ELF-1 (cell line): Measurements from ENCODE around the gene POLR3E.
"Not testable (repeated sequence)": the region's sequence is repeated elsewhere in the genome, so short reads cannot be mapped to it uniquely, and the experiment has no call there.

Experiments used
- DNase-seq: peaks from one replicate; pipeline ENCODE4 v3.0.0-alpha.2; 2016; ENCODE audit warnings: low read depth, low spot score

POLR3E gene

DNA sequence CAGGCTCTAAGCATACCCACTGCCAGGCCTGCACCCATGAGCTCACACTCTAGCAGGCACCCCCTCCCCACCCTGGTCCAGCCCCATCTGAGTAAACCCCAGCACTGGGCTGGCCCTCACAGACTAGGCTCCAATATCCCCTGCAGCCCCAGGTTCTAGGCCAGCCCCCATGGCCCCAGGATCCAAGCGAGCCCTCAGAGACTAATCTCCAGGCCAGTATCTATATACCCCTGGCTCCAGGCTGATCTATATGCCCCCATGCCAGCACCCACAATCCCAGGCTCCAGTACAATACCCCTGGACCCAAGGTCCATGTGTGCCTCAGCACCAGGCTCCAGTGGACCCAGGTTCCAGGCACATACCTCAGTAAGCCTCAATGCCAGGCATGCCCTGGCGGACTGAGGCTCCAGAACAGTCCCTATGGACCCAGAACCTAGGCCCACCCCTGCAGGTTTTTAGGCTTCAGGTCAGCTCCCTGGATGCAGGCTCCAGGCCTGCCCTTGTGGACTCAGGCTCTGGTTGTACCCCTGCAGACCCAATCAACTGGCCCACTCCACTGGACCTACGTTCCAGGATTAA is 38.5 kb downstream of the POLR3E start:
- no peak for DNase-seq

DNA sequence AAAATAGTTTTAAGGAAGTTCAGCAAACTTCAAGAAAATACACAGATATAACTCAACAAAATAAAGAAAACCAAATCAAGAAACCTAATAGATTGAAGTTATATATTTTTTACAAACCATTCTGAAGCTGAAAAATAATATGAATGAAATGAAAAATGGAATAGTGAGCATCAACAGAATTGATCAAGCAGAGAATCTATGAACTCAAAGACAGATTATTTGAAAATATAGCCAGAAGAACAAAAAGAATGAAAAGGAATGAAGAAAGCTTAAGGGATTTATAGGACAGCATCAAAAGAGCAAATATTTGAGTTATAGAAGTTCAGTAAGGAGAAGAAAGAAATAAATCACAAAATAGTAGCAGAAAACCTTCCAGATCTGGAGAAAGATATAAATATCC is 39.4 kb downstream of the POLR3E start:
- DNase-seq, result no peak

DNA sequence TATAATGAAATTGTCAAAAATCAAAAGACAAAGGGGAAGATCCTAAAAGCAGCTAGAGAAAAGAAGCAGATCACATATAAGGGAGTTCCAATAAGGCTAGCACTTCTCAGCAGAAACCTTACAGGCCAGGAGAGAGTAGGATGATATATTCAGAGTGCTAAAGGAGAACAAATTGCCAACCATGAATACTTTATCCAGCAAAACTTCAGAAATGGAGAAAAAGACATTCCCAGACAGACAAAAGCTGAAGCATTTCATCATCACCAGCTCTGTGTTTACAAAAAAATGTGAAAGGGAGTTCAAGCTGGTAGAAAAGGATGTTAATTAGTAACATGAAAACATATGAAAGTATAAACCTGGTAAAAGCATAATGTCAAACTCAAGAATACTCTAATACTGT is 39.8 kb downstream of the POLR3E start:
- DNase-seq, result no peak

DNA sequence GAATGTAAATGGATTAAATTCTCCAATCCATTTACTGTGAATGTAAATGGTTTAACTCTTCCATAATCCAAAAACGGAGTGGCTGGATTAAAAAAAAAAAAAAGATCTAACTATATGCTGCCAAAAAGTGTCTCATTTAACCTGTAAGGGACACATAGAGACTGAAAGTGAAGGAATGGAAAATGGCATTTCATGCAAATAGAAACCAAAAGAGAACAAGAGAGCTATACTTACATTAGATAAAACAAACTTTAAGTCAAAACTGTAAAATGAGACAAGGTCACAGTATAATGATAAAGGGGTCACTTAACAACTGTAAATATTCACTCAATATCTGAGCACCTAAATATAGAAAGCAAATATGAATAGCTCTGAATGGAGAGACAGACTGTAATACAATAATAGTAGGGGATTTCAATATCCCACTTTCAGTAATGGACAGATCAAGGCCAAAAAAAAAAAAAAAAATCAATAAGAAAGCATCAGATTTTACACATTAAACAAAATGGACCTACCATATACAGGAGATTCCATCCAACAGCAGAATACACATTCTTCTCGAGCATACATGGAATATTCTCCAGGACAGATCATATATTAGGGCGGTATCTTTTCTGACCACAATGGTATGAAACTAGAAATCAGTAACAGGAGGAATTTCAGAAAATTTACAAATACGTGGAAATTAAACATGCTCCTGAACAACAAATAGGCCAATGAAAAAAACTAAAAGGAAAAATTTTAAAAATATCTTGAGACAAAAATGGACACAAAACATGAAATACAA is 40.8 kb downstream of the POLR3E start:
- no peak for DNase-seq

DNA sequence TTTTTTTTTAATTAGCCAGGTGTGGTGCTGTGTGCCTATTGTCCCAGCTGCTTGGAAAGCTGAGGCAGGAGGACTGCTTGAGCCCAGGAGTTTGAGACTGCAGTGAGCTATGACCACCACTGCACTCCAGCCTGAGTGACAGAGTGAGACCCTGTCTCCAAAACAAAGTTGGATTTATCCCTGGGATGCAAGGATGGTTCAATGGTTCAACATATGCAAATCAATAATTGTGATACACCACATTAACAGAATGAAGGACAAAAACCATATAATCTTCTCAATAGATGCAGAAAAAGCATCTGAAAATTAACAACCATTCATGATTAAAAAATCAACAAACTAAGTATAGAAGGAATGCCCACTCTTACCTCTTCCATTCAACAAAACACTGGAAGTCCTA is 43.7 kb downstream of the POLR3E start:
- DNase-seq, result no peak

GRCh38 chr16:22342082-22342481 is 44.9 kb downstream of the POLR3E start:
- no peak for DNase-seq

DNA sequence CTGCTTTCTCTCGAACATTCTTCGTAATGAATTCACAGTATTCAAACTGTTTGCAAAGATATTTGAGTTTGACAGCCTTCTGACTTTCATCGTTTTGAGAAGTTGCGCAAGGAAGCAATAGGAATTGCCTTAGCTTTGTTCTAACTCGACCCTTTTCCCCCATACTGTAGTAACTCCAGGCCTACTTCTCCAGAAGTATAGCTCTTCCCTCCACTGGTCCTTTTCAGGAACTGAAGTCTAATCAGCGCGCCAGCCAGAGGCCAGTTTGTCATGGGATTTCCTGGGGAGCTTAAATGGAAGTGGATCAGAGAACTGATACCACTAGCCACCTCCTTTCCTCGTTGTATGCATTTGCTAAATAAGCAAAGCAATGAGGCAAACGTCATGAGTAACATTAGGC is 49.3 kb downstream of the POLR3E start:
- DNase-seq, result no peak

DNA sequence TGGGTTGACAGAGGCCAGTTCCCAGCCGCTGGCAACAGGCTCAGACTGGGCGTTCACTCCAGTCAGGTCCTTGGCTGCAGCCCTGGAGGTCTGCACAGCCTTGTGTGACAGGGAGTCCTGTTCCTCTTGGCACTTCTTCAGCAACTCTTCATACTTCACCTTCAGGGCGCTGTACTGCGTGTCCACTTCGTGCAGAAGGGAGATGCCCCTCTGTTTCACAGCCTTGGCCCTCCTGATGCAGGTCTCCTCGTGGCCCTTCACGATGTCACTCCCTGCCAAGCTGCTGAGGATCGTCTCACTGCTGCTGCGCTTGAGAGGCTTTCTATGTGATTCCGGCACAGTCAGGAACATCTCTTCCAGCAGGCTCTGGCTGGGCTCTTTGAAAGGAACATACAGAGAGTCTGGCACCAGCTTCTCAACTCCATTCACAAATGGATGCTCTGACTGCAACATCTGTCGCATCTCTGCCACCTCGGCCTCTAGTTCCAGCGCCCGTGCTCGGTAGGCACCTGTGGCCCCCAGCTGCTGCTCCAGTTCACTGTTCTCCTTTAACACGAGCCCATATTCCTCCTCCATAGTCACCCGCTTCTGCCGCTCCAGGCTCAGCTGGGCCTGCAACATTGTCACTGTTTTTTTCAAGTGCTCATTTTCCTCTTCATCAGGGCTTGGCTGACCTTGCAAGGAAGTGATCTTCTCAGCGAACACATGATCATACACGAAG is 50.1 kb downstream of the POLR3E start:
- DNase-seq, result no peak

DNA sequence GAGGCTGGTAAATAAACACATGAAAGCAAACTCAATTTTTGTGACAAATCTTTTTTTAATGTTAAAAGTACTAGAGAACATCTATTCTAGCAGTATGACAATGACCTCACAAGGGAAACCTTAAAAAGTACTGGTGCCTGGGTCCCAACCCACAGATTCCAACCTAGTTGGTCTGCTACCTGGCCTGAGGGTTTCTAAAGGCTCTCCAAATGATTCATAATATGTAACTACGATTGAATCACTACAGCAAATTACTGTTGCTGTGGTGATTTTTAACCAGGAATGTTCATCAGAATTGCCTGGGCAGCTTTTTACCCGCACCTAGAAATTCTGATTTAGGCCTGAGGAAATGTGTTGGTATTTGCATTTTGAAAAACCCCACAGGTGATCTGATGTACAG is 51.1 kb downstream of the POLR3E start:
- DNase-seq, result no peak

GRCh38 chr16:22351017-22351416 is 53.8 kb downstream of the POLR3E start:
- not testable (repeated sequence) for DNase-seq

DNA sequence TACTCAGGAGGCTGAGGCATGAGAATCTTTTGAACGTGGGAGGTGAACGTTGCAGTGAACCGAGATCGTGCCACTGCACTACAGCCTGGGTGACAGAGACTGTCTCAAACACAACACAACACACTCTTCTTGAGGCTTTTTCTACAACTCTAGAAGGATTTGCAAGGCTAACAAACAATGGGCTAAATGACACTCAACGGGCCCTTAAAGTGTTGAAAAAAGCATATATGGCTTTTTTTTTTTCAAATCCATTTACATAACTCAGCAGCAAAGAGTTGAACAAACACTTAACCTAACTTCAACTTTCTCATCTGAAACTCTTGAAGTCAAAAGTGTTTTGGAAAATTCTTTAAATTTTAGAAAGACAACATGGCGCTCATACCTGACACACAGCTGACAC is 54.9 kb downstream of the POLR3E start:
- no peak for DNase-seq

DNA sequence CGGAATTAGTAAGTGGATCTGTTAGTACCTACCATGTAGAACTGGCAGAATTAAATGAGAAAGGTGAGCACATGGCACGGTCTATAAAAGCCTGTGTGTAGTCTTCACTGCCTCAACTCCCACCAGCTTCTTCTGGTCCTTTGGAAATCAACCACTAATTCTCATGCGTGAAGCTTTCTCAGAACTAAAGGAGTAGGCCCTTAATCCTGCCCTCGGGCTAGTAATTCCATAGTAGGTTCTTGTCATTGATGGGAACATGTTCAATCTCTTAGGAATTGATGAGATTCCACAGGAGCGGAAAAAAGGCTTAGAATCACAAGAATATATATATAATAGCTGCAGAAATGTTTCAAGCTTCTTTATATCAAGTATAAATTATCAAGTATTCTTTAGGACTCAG is 55.5 kb downstream of the POLR3E start:
- peak; percentile 15 for DNase-seq

DNA sequence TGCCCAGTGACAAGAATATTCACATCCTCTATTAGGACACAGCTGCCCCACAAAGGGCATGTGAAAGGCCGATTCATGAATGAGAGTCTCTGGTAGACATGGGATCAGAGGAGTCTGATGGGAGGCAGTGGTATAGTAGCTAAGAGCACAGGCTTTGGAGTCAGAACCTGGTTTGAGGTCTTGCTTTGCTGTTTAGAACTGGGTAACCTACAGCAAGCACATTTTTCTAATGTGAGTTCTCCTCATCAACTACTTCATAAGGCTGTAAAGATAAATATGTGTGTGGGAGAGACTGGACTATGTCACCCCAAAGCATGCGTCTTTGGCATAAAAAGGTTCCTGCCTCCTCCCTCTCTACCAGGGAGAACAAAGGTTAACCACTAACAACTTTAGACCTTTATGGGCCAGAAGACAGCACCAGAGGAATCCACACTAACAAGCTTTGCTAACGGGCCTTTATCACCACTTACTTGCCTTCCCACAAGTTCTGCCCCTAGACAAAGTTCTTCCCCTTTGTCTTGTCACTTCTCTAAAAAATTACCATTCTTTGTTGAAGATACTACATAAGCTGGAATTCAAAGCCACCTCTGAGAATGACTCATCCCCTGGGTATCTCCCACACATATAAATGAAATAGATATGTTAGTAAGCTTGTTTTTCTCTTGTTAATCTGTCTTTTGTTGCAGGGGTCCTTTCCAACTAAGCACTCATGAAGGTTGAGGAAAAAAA is 56.1 kb downstream of the POLR3E start:
- peak; percentile 26 for DNase-seq

DNA sequence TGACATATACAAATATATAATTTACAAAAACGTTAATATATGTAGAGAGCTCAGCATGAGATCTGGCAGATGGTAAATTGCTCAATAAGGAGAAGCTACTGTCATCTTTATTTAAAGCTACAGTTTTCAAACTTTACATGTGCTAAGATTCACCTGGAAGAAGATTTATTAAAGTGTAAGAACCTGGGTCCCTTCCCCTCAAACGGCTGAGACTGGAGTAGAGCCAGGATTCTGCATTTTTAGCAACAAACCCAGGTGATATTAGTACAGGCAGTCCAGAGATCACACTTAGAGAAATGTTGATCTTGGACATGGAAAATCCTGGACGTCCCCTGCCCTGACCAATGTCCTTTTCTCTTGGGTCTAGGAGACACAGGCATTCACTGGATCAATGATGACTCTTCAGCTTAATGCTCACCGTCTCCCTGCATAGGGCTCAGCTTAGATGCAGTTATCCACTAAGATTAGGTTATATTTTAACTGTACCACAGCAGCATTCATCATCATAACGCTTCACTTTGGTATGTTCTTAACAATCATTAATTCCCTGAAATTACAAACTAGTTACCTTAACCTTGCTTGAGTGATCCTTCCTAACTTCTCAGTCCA is 56.8 kb downstream of the POLR3E start:
- DNase-seq, result no peak

GRCh38 chr16:22355487-22355908 is 58.3 kb downstream of the POLR3E start:
- DNase-seq, result no peak

DNA sequence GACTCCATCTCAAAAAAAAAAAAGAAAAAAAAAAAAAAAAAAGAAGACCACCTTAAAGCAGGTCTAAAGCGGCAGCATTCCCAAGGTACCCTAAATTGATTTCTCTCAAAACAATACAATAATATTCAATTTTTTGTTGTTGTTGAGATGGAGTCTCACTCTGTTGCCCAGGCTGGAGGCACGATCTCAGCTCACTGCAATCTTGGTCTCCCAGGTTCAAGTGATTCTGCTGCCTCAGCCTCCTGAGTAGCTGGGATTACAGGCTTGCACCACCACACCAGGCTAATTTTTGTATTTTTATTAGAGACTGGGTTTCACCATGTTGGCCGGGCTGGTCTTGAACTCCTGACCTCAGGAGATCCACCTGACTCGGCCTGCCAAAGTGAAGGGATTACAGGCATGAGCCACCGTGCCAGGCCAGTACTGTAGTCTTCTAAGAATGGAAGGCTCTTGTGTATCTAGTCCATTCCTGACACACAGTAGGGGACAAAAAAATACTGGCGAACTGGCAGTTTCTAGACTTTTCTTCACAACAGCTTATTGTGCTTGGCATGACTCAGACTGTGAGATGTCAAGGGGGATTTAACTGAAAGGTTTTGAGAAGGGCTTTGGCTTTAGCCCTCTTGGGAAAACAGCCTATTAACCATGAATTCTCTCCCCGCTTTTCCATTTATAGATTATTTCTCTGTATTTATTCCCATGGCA is 59.9 kb downstream of the POLR3E start:
- DNase-seq, result no peak

DNA sequence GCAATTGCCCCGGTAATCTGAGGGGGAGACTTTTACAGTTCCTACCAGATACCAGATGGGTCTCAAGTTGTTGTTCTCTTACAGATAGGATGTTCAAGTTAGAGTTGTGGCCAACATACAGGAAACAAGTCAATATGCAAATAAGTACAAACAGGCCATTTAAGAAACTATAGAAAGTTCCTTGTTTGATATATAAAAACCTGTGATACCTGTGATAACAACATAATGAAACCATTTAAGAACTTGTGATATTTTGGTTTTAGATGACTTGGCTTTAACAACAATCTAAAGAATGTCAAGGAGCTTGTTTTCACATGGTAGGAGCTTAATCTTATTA is 60.4 kb downstream of the POLR3E start:
- no peak for DNase-seq

DNA sequence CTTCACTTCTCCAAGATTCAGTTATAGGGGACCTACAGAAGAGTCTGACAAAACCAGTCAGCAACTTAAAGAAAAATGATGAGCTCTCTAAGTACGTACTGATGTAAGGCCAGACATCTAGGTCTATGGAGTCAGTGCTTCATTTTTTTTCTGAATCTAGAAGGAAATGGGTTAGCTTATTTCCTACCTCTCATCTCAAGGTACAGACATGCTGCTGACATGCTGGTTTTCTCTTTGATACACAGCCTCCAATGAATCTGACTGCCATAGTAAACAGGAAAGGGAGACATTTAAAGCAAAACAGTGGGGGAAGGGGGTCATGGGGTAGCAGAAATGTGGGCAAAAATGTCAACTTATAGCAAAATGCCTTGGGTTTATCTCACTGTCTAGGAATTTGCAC is 60.8 kb downstream of the POLR3E start:
- no peak for DNase-seq

GRCh38 chr16:22359679-22360078 is 62.5 kb downstream of the POLR3E start:
- no peak for DNase-seq

GRCh38 chr16:22360963-22361659 is 63.9 kb downstream of the POLR3E start:
- DNase-seq, result no peak

DNA sequence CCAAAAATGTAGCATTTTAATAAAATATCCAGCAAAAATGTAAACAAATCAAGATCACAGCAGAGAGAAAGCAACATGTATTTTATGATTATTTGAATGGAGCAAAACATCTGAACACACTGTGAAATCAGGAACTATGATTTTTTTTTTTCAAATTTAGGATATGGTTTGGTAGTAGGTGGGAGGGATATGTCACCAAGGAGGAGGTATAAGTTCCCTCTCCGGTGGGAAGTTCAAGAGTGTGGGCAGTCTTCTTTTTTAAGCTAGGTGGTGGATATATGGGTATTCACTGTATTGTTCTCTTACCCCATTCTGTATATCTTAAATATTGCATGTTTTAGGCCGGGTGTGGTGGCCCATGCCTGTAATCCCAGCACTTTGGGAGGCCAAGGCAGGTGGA is 67.0 kb downstream of the POLR3E start:
- DNase-seq, result no peak
